ENCODE results near the gene MEG3.

MEG3 gene

GRCh38 chr14:100780246-100780645 is 45.7 kb upstream of the MEG3 start:
- no peaks in the 10 kb centered on the region for H3K9me3 ChIP-seq (ENCODE audit: control insufficient read depth, insufficient read depth, low read length)
- H3K9me2 ChIP-seq (replicated peaks; ENCODE audit: control insufficient read depth, low read length) = no peaks in the 10 kb centered on the region
- H3K27ac ChIP-seq (ENCODE audit: low read depth, low read length) = no peak overlapping the region
- H3K4me1 ChIP-seq (ENCODE audit: control insufficient read depth, low read length) = no peaks in the 10 kb centered on the region
- H3K79me2 ChIP-seq (ENCODE audit: control insufficient read depth, low read length) = no peaks in the 10 kb centered on the region
- H3K4me2 ChIP-seq (ENCODE audit: low read length) = no peak overlapping the region
- TF ChIP-seq EZH2phosphoT487 (IDR thresholded peaks at IDR 0.05; ENCODE audit: borderline replicate concordance, low read length) (no peak), CTCF (IDR thresholded peaks at IDR 0.05; ENCODE audit: low read depth, low read length, poor library complexity, severe bottlenecking) (no peak)
- H3K4me3 ChIP-seq (ENCODE audit: low read length) = no peak overlapping the region
- no peaks in the 10 kb centered on the region for H3K27me3 ChIP-seq (ENCODE audit: control insufficient read depth, low read length)
- H3F3A ChIP-seq (ENCODE audit: control insufficient read depth, insufficient read depth) = no peaks in the 10 kb centered on the region
- H3K36me3 ChIP-seq (ENCODE audit: control insufficient read depth, low read length) = no peaks in the 10 kb centered on the region
- no peaks in the 10 kb centered on the region for H4K20me1 ChIP-seq (ENCODE audit: control insufficient read depth, insufficient read depth, low read depth, low read length)

- H3K4me2 ChIP-seq (ENCODE audit: low read length) = no peak overlapping the region
- no peak overlapping the region for H3K4me3 ChIP-seq (ENCODE audit: low read length)
- H3K9me2 ChIP-seq (replicated peaks; ENCODE audit: control insufficient read depth, low read length) = no peaks in the 10 kb centered on the region
- H3K79me2 ChIP-seq (ENCODE audit: control insufficient read depth, low read length) = no peaks in the 10 kb centered on the region
- H3F3A ChIP-seq (ENCODE audit: control insufficient read depth, insufficient read depth) = no peaks in the 10 kb centered on the region
- H3K27me3 ChIP-seq (ENCODE audit: control insufficient read depth, low read length) = no peaks in the 10 kb centered on the region
- no peaks in the 10 kb centered on the region for H3K36me3 ChIP-seq (ENCODE audit: control insufficient read depth, low read length)
- no peaks in the 10 kb centered on the region for H3K4me1 ChIP-seq (ENCODE audit: control insufficient read depth, low read length)
- H3K9me3 ChIP-seq (ENCODE audit: control insufficient read depth, insufficient read depth, low read length) = no peaks in the 10 kb centered on the region
- no peaks in the 10 kb centered on the region for H4K20me1 ChIP-seq (ENCODE audit: control insufficient read depth, insufficient read depth, low read depth, low read length)
- no peak for TF ChIP-seq EZH2phosphoT487 (IDR thresholded peaks at IDR 0.05; ENCODE audit: borderline replicate concordance, low read length)
- no peak for TF ChIP-seq CTCF (IDR thresholded peaks at IDR 0.05; ENCODE audit: low read depth, low read length, poor library complexity, severe bottlenecking)
- H3K27ac ChIP-seq (ENCODE audit: low read depth, low read length) = no peak overlapping the region
Observed at GRCh38 chr14:100780646-100781355, 45.1 kb upstream of the MEG3 start.

- no peak overlapping the region for H3K4me3 ChIP-seq (ENCODE audit: low read length)
- TF ChIP-seq EZH2phosphoT487 (IDR thresholded peaks at IDR 0.05; ENCODE audit: borderline replicate concordance, low read length) (no peak), CTCF (IDR thresholded peaks at IDR 0.05; ENCODE audit: low read depth, low read length, poor library complexity, severe bottlenecking) (no peak)
- no peaks in the 10 kb centered on the region for H3F3A ChIP-seq (ENCODE audit: control insufficient read depth, insufficient read depth)
- no peaks in the 10 kb centered on the region for H3K79me2 ChIP-seq (ENCODE audit: control insufficient read depth, low read length)
- H3K9me2 ChIP-seq (replicated peaks; ENCODE audit: control insufficient read depth, low read length) = no peaks in the 10 kb centered on the region
- no peaks in the 10 kb centered on the region for H3K36me3 ChIP-seq (ENCODE audit: control insufficient read depth, low read length)
- H3K27ac ChIP-seq (ENCODE audit: low read depth, low read length) = no peak overlapping the region
- no peaks in the 10 kb centered on the region for H3K27me3 ChIP-seq (ENCODE audit: control insufficient read depth, low read length)
- no peak overlapping the region for H3K4me2 ChIP-seq (ENCODE audit: low read length)
- no peaks in the 10 kb centered on the region for H4K20me1 ChIP-seq (ENCODE audit: control insufficient read depth, insufficient read depth, low read depth, low read length)
- no peaks in the 10 kb centered on the region for H3K9me3 ChIP-seq (ENCODE audit: control insufficient read depth, insufficient read depth, low read length)
- H3K4me1 ChIP-seq (ENCODE audit: control insufficient read depth, low read length) = no peaks in the 10 kb centered on the region
Observed at GRCh38 chr14:100781952-100782351, 44.0 kb upstream of the MEG3 start.

Measured in DOHH2 (cell line).